Activated CD4-positive, alpha-beta T cell treated with anti-CD3 and anti-CD28 coated beads for 4 hours (primary cell): ENCODE results near the gene PPARG.

Experiments
- DNase-seq, 2 donors: peaks; one replicate each; pipeline ENCODE4 v3.0.0-alpha.2; 2020

Gene PPARG

DNA sequence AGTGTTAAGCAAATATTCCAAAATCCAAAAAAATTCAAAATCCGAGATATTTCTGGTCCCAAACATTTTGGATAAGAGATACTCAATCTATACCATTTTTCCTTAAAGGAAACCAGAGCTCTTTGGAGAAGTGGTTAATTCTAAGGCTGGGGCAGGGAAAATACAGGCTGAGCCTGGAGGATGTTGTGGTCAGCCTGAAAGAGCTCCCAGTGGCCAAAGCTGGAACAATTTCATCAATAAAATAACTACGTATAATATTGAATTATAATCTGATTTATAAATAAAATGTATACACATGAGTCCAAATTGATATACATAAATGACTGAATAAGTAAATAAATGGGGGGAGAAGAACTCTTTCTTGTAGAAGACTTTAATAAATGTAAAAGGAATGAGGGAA, 24.6 kb downstream of the PPARG start:
- DNase-seq: no peak

DNA sequence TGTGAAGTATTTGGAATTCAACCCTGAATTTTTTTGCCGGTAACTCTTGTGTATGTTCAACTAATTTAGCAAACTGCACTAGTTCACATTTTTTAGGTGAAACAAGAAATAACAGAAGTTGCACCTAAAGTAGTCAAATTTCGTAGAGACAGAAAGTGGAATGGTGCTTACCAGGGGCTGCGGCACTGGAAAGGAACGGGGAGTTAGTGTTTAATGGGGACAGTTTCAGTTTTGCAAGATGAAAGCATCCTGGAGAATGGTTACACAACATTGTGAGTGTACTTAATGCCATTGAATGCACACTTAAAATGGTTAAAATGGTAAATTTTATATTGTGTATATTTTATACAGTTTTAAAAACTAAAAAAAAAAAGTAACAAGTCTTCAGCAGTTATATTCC, 27.4 kb downstream of the PPARG start:
- DNase-seq: no peak

DNA sequence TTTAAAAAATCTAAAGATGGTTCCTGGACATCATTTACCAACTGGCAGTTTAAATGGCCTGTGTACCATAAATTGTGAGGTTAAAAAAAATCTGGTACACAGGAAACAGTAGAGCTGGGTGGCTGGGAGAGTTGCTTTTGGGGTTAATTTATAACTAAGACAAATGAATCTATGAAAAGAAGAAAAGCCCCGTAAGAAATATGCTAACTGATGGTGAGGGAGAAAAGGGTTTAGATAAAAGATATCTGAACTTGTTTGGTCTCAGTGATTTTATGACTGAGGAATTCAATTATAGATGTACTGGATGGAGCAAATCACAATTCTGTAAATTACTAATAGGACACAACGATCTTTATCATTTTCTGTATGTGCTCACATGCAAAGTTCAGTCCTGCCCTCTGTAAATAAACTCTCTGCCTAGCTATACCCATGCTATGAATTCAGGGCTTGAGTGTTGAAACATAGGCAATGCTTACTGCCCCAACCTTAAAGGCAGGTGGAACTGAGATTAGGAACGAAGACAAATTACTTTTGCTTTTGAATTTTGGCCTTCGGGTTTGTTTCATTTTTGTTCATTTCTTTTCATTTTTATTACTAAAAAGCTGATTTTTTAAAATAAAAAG, 28.0 kb downstream of the PPARG start:
- DNase-seq: no peak

DNA sequence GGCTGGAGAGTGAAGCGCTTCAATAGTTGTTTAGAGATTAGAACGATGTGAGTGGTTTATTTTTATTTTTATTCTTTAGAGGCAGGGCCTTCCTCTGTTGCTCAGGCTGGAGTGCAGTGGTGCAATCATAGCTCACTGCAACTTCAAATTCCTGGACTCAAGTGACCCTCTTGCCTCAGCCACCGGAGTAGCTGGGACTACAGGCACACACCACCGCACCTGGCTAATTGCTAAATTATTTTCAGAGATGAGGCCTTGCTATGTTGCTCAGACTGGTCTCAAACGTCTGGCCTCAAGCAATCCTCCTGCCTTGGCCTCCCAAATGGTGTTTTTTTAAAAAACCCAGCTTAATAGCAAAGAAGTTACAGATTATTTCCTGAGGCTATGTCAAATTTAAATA, 29.0 kb downstream of the PPARG start:
- DNase-seq: no peak

DNA sequence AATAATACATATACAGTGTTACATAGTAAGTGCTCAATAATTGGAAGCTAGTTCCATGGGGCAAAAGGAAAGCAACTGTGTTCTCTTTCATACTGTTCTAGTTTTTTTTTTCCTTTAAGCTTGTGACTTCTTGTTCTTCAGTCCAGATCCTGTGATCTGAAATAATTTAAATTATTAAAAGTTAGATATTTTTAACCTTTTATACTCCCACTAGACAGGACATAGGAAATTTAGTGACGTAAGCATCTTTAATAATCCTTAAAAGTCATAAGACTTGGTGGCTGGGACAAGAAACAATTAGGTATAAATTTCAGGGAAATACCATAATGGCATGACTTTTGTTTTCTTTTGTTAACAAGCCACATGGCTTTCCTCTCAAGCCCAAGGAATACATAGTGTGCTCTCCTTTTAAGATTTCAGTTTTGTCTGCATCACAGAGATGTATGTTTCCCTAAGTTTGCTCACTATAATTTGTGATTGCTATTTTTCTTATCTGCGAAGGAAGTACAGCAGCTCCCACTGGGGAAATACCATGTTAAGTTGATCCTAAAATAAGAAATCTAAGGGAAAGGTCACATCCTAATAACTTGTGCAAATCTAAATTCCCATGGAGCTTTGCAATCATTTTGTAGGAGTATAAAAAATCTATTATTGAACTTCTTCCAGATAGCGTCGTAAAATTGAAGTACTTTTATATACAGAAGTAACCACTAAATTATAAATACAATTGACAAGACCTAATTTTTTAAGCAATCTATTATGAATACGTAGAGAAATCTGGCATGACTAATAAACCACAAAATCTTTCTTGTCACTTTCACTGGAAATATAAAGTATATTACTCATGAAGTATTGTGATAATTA, 30.1 kb downstream of the PPARG start:
- no peak for DNase-seq

DNA sequence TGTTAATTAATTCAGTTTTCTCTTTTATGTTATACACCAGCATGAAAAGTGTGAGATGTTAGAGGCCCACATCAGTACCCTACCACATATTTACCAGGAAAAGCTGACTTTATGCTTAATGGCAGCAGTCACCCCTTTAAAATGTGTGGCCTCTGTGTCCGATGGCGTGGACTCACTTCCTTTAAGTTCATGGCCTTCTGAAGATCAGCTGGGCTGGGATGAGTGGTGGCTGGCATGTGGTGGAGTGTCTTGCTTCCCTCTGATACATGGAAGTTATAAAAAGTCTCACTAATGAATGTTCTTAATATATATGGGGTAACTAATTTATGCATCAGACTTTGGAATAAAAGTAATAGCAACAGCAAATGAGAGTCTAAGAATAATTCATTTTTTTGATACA, 32.1 kb downstream of the PPARG start:
- no peak for DNase-seq

DNA sequence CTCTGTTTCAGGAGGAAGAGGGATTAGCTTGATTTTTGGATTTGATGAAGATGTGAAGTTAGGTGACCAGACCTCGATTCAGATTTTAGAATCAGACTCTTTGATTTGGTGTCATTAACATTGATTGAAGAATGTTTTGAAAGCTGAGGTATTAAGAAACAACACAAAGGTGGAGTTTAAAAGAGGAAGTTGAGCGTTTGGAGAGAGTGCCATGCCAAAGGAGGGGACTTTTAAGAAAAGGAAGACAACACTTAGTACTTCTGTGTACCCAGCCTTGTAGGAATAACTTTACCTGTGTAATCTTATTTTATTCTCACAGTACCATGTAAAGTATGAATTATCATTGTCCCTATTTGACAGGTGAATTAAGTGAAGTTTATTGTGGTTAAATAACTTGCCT, 34.4 kb downstream of the PPARG start:
- no peak for DNase-seq

DNA sequence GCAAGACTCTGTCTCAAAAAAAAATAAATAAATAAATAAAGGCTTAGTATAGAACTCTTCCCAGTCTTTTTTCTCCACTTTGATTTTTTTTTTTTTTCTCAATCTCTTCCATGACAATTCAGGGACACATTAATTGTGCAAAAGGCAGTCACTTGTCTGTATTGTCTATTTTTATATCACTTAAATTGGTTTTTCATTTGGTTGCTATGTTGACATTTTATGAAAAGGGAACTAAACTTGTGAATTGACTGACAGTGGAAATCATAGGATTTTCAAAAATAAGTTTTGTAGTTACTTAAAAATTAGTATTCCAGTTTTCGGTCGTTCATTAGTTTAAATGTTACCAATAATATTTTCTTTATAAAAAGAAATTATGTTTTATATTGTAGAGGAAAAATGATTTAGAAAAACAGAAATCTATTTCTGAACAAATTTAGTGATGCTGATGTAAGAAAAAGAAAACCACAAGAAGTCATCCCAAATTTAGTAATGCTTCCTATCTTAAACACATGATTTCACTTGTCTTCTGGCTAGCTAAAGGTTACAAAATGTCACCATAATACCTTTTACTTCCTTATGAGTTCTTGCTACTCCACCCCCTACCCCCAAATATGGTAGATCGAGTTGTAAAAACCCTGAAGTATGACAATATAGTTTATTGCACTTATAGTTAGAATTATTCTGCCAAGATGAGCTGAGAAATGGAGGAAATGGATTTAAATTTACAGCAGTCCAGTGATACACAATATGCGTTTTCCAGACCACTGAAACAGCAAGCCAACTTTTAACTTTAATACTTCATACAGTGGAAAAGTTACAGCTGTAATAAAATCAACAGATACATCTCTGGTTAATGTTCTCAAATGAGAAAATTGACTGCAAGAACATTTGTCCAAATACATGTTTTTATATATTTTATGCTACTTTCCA, 37.0 kb downstream of the PPARG start:
- DNase-seq: no peak

DNA sequence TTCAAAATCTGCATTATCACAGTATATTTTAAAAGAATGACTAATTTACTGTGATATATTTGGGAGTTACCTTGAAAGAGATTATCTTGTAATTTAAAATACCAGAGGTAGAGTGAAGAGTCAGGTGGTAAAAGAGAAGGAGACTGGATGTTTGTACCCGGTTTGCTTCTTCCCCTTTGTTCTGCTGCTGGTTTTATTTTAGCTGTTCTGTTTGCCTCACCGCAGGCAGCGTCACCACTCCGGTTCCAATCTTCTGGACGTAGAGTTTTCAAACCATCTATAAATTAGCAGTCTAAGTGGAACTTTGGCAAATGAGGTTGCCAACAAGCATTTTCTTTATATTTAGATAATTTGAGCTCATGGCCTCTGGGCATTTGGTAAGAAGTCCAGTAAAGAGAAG, 38.2 kb downstream of the PPARG start:
- no peak for DNase-seq

DNA sequence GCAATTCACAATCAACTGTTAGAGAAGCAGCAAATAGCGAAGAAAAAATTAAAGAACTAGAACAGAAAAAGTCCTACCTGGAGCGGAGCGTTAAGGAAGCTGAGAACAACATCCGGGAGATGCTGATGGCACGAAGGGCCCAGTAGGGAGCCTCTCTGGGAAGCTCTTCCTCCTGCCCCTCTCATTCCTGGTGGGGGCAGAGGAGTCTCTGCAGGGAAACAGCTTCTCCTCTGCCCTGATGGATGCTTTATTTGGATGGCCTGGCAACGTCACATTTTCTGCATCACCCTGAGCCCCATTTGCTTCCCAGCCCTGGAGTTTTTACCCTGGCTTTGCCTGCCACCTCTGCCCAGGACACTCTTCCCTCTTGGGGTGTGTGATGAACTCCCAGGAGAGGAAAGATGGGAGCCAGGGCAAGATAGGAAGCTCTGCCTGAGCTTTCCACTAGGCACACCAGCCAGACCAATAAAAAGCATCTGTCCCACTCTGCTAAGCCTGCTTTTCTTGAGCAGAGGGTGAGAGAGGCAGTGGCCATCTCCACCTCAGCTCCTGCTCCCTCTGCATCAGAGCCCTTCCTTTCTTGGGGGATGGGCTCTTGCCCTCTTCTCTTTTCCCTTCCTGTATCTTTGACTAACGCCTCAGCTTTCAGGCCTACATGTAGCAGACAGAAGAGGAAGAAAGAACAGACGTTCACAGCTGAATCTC, 39.4 kb downstream of the PPARG start:
- DNase-seq: no peak

DNA sequence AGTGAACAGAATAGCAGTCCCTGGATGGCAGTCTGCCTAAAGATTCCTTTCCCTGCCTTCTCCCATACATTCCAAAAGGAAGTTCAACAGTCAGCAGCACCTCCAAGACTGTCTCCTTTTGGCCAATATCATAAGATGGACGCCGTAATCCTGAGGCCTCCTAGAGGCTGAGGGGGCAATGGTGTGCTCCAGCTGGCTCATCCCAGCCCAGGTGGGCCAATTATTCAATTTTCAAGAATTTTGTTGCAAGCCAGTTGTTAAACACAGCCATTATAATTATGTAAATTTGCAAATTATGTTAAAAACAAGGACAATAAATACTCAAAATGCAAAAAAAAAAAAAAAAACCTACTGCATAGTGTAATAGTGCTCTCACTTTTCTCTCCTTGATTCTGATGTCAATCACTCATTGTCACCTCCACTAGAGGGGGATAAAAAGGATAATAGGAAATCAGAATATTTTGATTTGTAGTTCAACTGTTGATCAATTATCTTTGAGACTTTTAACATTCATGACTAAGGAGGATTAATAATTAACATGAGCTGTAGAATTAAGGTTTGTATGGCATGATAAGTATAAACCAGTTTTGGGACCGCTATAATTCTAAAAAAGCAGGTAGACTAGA, 40.1 kb downstream of the PPARG start:
- no peak for DNase-seq

DNA sequence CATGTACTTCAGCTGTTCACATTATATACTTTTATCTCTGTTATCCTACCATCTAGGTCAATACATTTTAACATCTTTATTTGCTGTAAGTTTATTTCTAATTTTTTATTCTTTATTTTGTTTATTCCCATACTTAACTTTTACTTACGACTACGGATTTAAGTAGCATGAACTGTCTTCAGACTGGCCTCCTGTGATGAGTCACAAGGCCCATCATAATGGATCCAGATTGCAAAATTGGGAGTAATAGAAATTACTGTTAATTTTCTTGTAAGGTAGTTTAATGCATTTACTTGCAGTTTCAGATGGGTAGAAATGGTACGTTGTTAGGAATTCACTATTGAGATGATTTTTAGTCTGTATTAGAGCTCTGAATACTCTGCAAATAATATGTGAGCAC, 45.9 kb downstream of the PPARG start:
- no peak for DNase-seq

DNA sequence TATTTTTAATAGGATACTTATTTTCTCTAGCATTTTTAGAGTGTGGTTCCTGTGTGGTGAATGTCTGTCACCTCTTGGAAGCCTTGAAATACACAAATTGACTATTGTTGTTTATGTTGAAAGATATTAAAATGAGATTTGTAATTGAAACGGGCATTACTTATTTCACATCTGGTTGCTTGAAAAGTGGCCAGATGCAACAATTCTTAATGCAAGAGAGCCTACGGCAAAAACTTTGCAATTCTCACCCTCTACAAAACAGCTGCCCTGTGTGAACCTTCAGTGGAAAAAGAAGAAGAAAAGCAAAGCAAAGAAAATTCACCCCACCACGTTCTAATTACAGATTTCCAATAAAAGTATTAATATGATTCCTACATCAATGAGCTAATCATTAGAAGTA, 46.6 kb downstream of the PPARG start:
- no peak for DNase-seq

DNA sequence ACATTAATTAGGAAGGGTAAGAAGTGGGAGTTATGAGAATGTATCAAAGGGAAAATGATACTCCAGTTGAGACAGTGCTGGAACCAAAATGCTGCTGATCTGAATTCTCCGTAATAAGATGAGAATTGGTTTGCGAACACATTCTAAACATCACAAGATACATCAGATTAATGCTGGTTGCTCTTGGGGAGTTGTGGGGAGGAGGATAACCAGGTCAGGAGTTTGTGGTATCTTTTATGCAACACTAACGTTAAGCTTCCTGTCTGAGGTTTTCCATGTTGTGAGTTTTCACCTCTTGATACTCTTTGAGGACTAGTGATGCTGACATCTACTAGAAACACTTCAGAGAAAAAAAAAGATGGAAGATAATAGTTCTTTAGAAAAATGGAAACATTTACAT, 47.2 kb downstream of the PPARG start:
- no peak for DNase-seq

DNA sequence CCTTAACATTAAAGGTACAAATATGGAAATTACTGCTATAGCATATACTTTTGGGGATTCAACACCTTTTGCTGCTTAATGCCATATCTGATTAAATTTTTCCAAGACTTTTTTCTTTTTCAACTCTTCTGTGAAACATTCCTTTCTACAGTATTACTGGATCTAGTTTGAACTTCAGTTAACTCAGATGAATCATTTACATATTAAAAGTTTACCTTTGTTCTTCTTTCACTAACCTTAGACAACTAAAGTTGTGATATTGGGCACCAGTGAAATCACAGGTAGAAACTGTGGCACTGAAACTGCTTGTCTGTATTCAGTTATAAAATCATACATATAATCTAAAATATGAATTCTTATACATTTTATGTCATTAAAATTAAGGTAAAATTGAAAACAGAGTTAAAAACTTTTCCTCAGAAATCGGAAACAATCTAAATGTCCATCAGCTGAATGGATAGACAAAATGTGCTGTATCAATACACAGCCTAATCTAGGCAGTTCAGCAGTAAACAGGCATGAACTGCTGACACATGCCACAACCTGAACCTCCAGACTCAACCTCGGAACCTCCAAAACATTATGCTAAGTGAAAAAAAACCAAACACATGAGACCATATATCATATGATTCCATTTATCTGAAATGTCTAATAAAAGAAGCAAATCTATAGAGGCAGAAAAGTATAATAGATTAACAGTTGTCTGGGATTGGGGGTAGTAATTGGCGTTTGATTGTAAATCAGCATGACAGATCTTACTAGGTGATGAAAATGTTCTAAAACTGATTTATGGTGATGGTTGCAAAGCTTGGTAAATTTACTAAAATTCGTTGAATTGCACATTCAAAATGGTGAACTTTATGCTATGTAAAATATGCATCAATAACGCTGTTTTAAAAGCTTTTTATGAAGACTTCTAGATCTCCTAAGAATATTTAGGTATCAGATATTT, 50.0 kb downstream of the PPARG start:
- no peak for DNase-seq

DNA sequence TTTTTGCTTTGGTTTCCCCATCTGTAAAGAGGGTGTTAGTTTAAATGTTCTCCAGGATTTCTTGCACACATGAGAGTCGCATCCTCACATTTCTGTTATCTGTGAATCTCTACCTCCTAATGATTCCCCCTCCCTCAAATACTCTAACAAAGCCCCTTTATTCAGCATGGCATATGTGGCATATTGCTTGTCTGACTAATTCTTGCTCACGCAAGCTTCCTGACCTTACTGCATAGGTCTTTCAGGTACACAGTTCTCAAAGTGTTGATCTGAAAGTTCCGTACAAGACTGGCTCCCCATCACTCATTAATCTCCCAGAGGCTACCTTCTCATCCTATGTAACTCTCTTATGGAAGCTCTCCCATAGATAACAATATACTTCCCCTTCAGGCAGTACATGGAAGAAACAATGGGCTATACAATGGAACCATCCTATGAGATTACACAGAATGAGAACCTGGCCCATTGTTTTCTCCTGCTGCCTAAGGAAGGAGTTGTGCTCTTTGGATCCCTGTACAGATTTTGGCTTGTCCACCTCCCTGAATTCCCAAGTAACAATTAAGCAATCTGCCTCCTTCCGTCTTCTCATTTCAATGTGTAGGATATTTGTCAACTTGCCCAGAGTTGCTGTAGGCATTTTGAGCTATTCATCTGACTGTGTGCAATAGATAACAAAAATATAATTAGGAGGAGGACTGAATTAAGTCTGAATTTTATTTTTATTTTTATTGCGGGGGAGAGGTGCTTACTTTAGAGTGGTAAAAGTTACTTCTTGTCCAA, 51.0 kb downstream of the PPARG start:
- no peak for DNase-seq

DNA sequence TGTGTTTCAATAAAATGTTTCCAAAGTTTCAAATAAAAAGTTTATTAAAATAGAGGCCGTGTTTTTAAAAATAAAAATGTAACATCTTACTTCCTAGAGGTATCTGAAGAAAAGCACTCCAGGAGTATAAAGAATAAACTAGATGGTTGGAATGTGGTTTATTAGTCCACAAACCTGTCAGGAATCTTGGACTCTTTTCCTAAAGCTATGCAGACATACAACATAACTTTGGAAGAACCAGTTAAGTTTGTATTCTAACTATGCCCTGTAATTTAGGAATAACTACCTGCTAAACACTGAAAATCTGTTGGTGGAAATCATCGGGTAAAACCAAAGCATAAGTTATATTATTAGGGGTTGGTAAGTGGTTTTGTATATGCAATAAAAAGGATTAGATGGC, 51.6 kb downstream of the PPARG start:
- no peak for DNase-seq

DNA sequence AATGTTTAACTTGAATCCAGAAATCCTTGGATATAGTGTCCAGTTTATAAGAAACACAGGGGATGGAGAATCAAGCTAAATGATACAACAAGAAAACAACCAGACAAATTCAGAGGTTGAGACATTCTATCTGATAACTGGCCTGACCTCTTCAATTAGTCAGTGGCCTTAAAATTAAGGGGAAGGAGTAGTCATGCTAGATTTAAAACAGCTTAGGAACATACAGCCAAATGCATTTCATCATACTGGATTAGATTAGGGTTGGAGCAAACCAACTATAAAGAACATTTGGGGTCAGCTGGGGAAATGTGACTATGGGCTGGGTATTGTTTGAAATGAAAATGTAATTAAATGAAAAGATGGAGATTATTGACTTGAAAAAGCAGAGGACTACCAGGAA, 53.3 kb downstream of the PPARG start:
- DNase-seq: no peak

DNA sequence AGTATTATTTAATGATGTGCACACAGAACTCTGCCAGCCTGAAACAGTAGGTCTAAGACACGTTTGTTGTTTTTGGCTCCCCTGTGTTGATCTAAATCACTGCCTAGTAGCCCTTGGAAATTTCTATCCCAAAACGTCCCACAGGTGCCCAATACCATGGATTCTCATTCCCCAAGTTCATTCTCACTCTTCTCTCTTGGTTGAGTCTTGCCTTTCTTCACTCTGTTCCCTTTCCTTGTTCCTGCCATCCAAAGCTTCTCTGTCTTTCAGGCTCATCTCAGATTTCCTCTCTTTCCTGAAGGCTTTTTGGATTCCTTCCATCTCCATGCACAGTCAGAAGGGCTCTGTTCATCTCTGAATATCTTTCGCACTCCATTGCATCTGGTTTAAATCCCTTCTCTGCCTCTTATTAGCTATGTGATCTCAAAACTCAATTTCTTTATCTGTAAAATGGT, 54.2 kb downstream of the PPARG start:
- DNase-seq: no peak

DNA sequence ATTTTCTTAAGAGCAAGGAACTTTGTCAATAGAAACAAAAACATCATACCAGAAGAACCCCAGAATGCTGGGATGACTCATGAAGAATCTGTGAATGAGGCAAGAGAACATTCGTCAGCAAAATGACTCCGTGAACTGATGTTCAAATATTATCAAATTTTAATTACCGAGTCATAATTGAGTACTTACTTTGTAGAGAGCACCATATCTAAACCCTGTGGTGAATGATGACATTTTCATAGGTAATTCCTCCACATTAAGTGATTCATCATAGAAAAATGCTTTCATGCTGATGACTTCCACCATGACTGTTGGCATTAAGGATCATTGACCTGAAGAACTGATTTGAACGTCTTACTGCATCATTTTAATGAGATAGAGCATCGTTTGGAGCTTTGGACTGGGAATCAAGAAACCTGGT, 56.3 kb downstream of the PPARG start:
- DNase-seq: no peak
